AG08396 (cell line): ENCODE data around the gene RIPK4.
"Not testable (repeated sequence)": the region's sequence is repeated elsewhere in the genome, so short reads cannot be mapped to it uniquely, and the experiment has no call there.

Experiments used
- DNase-seq: peaks from one replicate; pipeline ENCODE4 v3.0.0; 2012; ENCODE audit warnings: low spot score, mixed read lengths

Gene RIPK4

GRCh38 chr21:41714299-41714865 lies 52.5 kb downstream of the RIPK4 start:
- not testable (repeated sequence) for DNase-seq

- no peak for DNase-seq
Observed at GRCh38 chr21:41713495-41714281, 53.2 kb downstream of the RIPK4 start.

- no peak for DNase-seq
Observed at GRCh38 chr21:41712730-41713129, 54.1 kb downstream of the RIPK4 start.

- no peak for DNase-seq
Observed at GRCh38 chr21:41712201-41712600, 54.7 kb downstream of the RIPK4 start.

- no peak for DNase-seq
Observed at GRCh38 chr21:41711416-41712007, 55.3 kb downstream of the RIPK4 start.

- no peak for DNase-seq
Observed at GRCh38 chr21:41710823-41711160, 56.1 kb downstream of the RIPK4 start.

GRCh38 chr21:41709965-41710822 lies 56.7 kb downstream of the RIPK4 start:
- DNase-seq: no peak

GRCh38 chr21:41709166-41709565 lies 57.7 kb downstream of the RIPK4 start:
- no peak for DNase-seq

GRCh38 chr21:41707960-41708330 lies 58.9 kb downstream of the RIPK4 start:
- DNase-seq: no peak

GRCh38 chr21:41707231-41707959 lies 59.5 kb downstream of the RIPK4 start:
- no peak for DNase-seq

- no peak for DNase-seq
Observed at GRCh38 chr21:41706678-41707077, 60.2 kb downstream of the RIPK4 start.

GRCh38 chr21:41706263-41706639 lies 60.6 kb downstream of the RIPK4 start:
- no peak for DNase-seq

- DNase-seq: no peak
Observed at GRCh38 chr21:41705546-41706262, 61.1 kb downstream of the RIPK4 start.

- DNase-seq: no peak
Observed at GRCh38 chr21:41703857-41704501, 62.9 kb downstream of the RIPK4 start.

GRCh38 chr21:41701749-41702148 lies 65.1 kb downstream of the RIPK4 start:
- DNase-seq: no peak

- DNase-seq: no peak
Observed at GRCh38 chr21:41699311-41699710, 67.5 kb downstream of the RIPK4 start.

GRCh38 chr21:41698071-41698470 lies 68.8 kb downstream of the RIPK4 start:
- no peak for DNase-seq

GRCh38 chr21:41695513-41695912 lies 71.3 kb downstream of the RIPK4 start:
- no peak for DNase-seq

GRCh38 chr21:41694042-41694441 lies 72.8 kb downstream of the RIPK4 start:
- not testable (repeated sequence) for DNase-seq

- DNase-seq: no peak
Observed at GRCh38 chr21:41692185-41692565, 74.7 kb downstream of the RIPK4 start.
